K562 (cell line): ENCODE data around the gene DNAH10. TPM values are rescaled to one million over a fixed set of nuclear protein-coding genes. Genes with fewer than 3 reads are reported as not detected.

ENCODE experiments used
- ATAC-seq: fragments of 200-7000 bp; cut with Tn5 transposase; 3 replicates; pipeline ENCODE4 v1.9.1; 2020; ENCODE audit warnings: moderate library complexity
- BruUV-seq: library from RNA; stranded (reverse); fragments of 400-500 nt; replicated peaks from 2 replicates; lab custom pipeline; 2021; lab: Mats Ljungman, UMichigan
- CTCF ChIA-PET: fragments of 300-600 bp; formaldehyde crosslinking; extraction: SDS; loops from one replicate; lab custom pipeline; 2021; ENCODE audit warnings: low intra/inter-chr PET ratio; lab: Yijun Ruan, JAX
- POLR2A ChIA-PET: fragments of 300-600, 350-650 bp; sonication (Branson Sonifier 250); formaldehyde crosslinking; extraction: SDS; loops from one replicate; lab custom pipeline; 2021; ENCODE audit warnings: antibody characterized with exemption, inconsistent platforms; lab: Yijun Ruan, JAX
- DNase-seq, 4 experiments: peaks; one replicate each; pipeline versions ENCODE4 v3.0.0 to v3.0.0-alpha.2; 2011 to 2018; ENCODE audit warnings: low spot score in 3 of 4, mixed read lengths in 3 of 4; ENCODE audit errors: extremely low read depth in 1 of 4
- FAIRE-seq: peaks from 2 replicates; lab custom pipeline; 2011; peaks lifted over from hg19 to GRCh38; lab: Jason Lieb, UNC
- H2AFZ ChIP-seq: 2 replicates; pipeline ENCODE4 v1.6.0; 2011; ENCODE audit warnings: low read depth, low read length, control low read depth, inconsistent platforms
- H3K27ac ChIP-seq: fragments of 200-600 bp; 3 replicates; pipeline ENCODE4 v1.8.0; 2011; ENCODE audit warnings: low read depth, mild to moderate bottlenecking, control low read depth, inconsistent platforms, low read length, moderate library complexity, mixed read lengths; ENCODE audit errors: extremely low read depth
- H3K27me3 ChIP-seq, 2 experiments: fragments of 300-600 bp in 1 of 2; 2 replicates in 1 of 2; 3 replicates in 1 of 2; pipeline versions ENCODE4 v1.6.0 to v1.8.0; 2011; ENCODE audit warnings: inconsistent platforms in 2 of 2, low read length in 2 of 2, mild to moderate bottlenecking in 1 of 2, mixed read lengths in 1 of 2, moderate library complexity in 1 of 2; ENCODE audit not compliant: control insufficient read depth in 2 of 2, insufficient read depth in 2 of 2
- H3K36me3 ChIP-seq: fragments of 300-600 bp; 3 replicates; pipeline ENCODE4 v1.8.0; 2011; ENCODE audit warnings: mild to moderate bottlenecking, low read length, inconsistent platforms; ENCODE audit not compliant: control insufficient read depth, insufficient read depth
- H3K4me1 ChIP-seq, 2 experiments: fragments of 200-600 bp in 1 of 2; replicated peaks in 1 of 2; 2 replicates in 1 of 2; 3 replicates in 1 of 2; pipeline versions ENCODE4 v1.5.1 to v1.8.0; 2011; ENCODE audit warnings: inconsistent platforms in 2 of 2, low read length in 2 of 2, mild to moderate bottlenecking in 1 of 2, mixed read lengths in 1 of 2, moderate library complexity in 1 of 2; ENCODE audit not compliant: control insufficient read depth in 2 of 2, insufficient read depth in 2 of 2
- H3K4me2 ChIP-seq: 2 replicates; pipeline ENCODE4 v1.6.1; 2011; ENCODE audit warnings: low read length, control low read depth, inconsistent platforms, mixed read lengths; ENCODE audit not compliant: insufficient read depth
- H3K4me3 ChIP-seq: fragments of 200-600 bp; sonication (generic), shearing (Covaris generic); 2 replicates; pipeline ENCODE4 v1.5.1; 2016; ENCODE audit warnings: control low read depth, inconsistent platforms
- H3K79me2 ChIP-seq: fragments of 200-600 bp; 3 replicates; pipeline ENCODE4 v1.8.0; 2011; ENCODE audit warnings: low read length, inconsistent platforms; ENCODE audit not compliant: control insufficient read depth, insufficient read depth
- H3K9ac ChIP-seq, 2 experiments: 2 replicates each; pipeline versions ENCODE4 v1.6.0 to v1.6.1; 2011; ENCODE audit warnings: low read depth in 2 of 2, low read length in 2 of 2, control low read depth in 1 of 2, inconsistent platforms in 1 of 2, mild to moderate bottlenecking in 1 of 2, mixed read lengths in 1 of 2; ENCODE audit not compliant: insufficient read depth in 1 of 2
- H3K9me1 ChIP-seq: one replicate; pipeline ENCODE4 v1.6.0; 2011; ENCODE audit warnings: inconsistent platforms, mild to moderate bottlenecking, low read length, moderate library complexity; ENCODE audit not compliant: control insufficient read depth, insufficient read depth
- H3K9me3 ChIP-seq: replicated peaks from 2 replicates; pipeline ENCODE4 v1.5.1; 2011; ENCODE audit warnings: low read depth, low read length, inconsistent platforms; ENCODE audit not compliant: control insufficient read depth, insufficient read depth
- H4K20me1 ChIP-seq: replicated peaks from 2 replicates; pipeline ENCODE4 v1.6.1; 2011; ENCODE audit warnings: low read length, inconsistent platforms, mixed read lengths; ENCODE audit not compliant: control insufficient read depth, insufficient read depth
- ARID2 ChIP-seq: fragments of 450-650 bp; IDR thresholded peaks from 2 replicates; pipeline ENCODE4 v1.6.1; 2017; ENCODE audit warnings: antibody characterized with exemption, mild to moderate bottlenecking
- EGR1 ChIP-seq: fragments of 450-650 bp; conservative IDR thresholded peaks from 2 replicates; pipeline ENCODE4 v1.6.1; 2017; ENCODE audit warnings: mild to moderate bottlenecking
- FOSL1 ChIP-seq: fragments of 200-800 bp; sonication (Bioruptor generic); conservative IDR thresholded peaks from 2 replicates; pipeline ENCODE4 v1.6.1; 2016; ENCODE audit warnings: missing genetic modification characterization, missing compliant biosample characterization
- KDM1A ChIP-seq, 2 experiments: fragments of 450-650 bp; IDR thresholded peaks; 2 replicates each; pipeline ENCODE4 v1.6.1; 2016; ENCODE audit warnings: mild to moderate bottlenecking in 2 of 2
- NCOR1 ChIP-seq: fragments of 450-650 bp; IDR thresholded peaks from 2 replicates; pipeline ENCODE4 v1.6.1; 2016; ENCODE audit warnings: mild to moderate bottlenecking, moderate library complexity
- NFIC ChIP-seq: fragments of 450-650 bp; IDR thresholded peaks from 2 replicates; pipeline ENCODE4 v1.6.1; 2017; ENCODE audit warnings: mild to moderate bottlenecking, inconsistent platforms
- WGBS: fragments of 100-300 bp; shearing (Covaris generic); methylation state at CpG from one replicate; pipeline ENCODE4 v1.1.6; 2016; ENCODE audit warnings: low coverage, mixed read lengths; ENCODE audit not compliant: insufficient coverage; ENCODE audit errors: missing lambda C conversion rate; 5-methylcytosine and 5-hydroxymethylcytosine counted together
- in situ Hi-C: fragments of 300-500 bp; cut with MboI; formaldehyde crosslinking; loops from 4 replicates; pipeline ENCODE4 v1.15.0; 2018; ENCODE audit warnings: inconsistent platforms, mixed read lengths
- intact Hi-C: fragments of 100-400 bp; cut with micrococcal nuclease; formaldehyde crosslinking; loops from 2 replicates; pipeline ENCODE4 v1.14.2; 2022
- polyA plus RNA-seq, 8 experiments: library from polyadenylated mRNA; depleted of rRNA in 4 of 8; stranded (reverse) in 5 of 8; unstranded in 3 of 8; fragments of >200 nt; fragmentation: Nextera tagmentation in 2 of 8; fragmentation: Illumina TruSeq in 1 of 8; extraction: Ambion mirVana in 2 of 8; extraction: Trizol in 1 of 8; gene quantifications; 2 replicates each; pipeline versions ENCODE4 v1.2.1 to v1.2.3, GENCODE V29; 2011 to 2014; ENCODE audit warnings: inconsistent platforms in 1 of 8, missing spikeins in 1 of 8
- total RNA-seq, 7 experiments: library from RNA; depleted of rRNA in 6 of 7; stranded (reverse); fragments of >200 nt in 6 of 7; fragmentation: Illumina TruSeq in 2 of 7; extraction: Trizol in 2 of 7; gene quantifications; 2 replicates each; pipeline versions ENCODE4 v1.2.1 to v1.2.3, GENCODE V29; 2011 to 2021; ENCODE audit warnings: low replicate concordance in 1 of 7

The DNAH10 gene
- total and polyA plus RNA-seq, 9 of the 15 experiments (the other 6 are each of a cell fraction or from before 2014, with no cell fraction given), result 0.01 to 0.06 (median 0.04) TPM; not detected in 1

DNA sequence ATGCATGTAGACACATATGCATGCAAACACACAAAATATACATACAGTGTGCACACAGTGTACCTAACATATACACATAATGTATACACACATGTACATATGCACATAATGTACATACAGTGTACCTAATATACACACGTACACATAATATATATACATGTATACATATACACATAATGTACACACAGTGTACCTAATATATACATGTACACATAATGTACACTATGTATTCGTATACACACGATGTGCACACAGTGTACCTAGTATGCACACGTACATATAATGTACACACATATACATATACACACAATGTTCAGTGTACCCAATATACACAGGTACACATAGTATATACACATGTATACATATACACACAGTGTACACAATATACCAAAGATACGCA lies 70.0 kb downstream of the DNAH10 start:
- ChIA-PET POLR2A (no interaction called here), CTCF (no interaction called here)
- Histone ChIP-seq H3K9me3 (peaks cover 19% of the 10 kb centered on the region), H3K4me3 (no peak overlapping the region), H3K27me3 (peaks cover 0 to 6% of the 10 kb centered on the region in 2 experiments; a peak in 2 of 5 replicates), H3K79me2 (no peaks in the 10 kb centered on the region), H2AFZ (no peak overlapping the region), H4K20me1 (no peaks in the 10 kb centered on the region), H3K4me1 (no peaks in the 10 kb centered on the region), H3K9ac (no peak overlapping the region), H3K9me1 (no peaks in the 10 kb centered on the region), H3K4me2 (no peak overlapping the region), H3K36me3 (no peaks in the 10 kb centered on the region), H3K27ac (no peak overlapping the region)
- intact Hi-C loops, result no loop called here
- WGBS, result 29% methylated on average over 5 of the region's 5 CpGs
- DNase-seq, result no peak
- no peak for FAIRE-seq
- in situ Hi-C loops, result no loop called here
- TF ChIP-seq KDM1A (IDR thresholded peaks at IDR 0.05) (peak in 1 of 2 experiments; percentile 97; a peak in 2 of 4 replicates), EGR1 (no peak), NCOR1 (0 out of 2 replicates have a peak, but pooled peaks have one; percentile 16), ARID2 (peak; percentile 95)
- BruUV-seq, result no TSS peak
- ATAC-seq, result no peak

- ATAC-seq, result no peak
- Histone ChIP-seq H2AFZ (no peak overlapping the region), H3K27me3 (peaks cover 0 to 14% of the 10 kb centered on the region in 2 experiments; a peak in 3 of 5 replicates), H3K9ac (no peak overlapping the region), H4K20me1 (no peaks in the 10 kb centered on the region), H3K4me2 (no peak overlapping the region), H3K79me2 (no peaks in the 10 kb centered on the region), H3K36me3 (no peaks in the 10 kb centered on the region), H3K4me3 (no peak overlapping the region), H3K9me1 (no peaks in the 10 kb centered on the region), H3K9me3 (peaks cover 9% of the 10 kb centered on the region), H3K4me1 (no peaks in the 10 kb centered on the region), H3K27ac (no peak overlapping the region)
- intact Hi-C loops, result no loop called here
- FAIRE-seq, result no peak
- ChIA-PET CTCF (no interaction called here), POLR2A (no interaction called here)
- no TSS peak for BruUV-seq
- DNase-seq, result no peak
- TF ChIP-seq NFIC (peak; percentile 51), FOSL1 (tag) (no peak)
- in situ Hi-C loops, result no loop called here
These were observed 71.7 kb downstream of the DNAH10 start for GRCh38 chr12:123833830-123834229.
